HG03439 (cell line): Measurements from ENCODE around the gene JOSD1.
A peak's percentile ranks its signal among the peaks of the same experiment; 100 is the strongest.

Experiments used
- ATAC-seq: cut with Tn5 transposase; IDR thresholded peaks from one replicate; pipeline ENCODE4 v1.9.1; 2021; ENCODE audit warnings: mild to moderate bottlenecking, moderate library complexity; ENCODE audit not compliant: unreplicated experiment

Gene JOSD1

GRCh38 chr22:38715852-38716251 is 15.1 kb upstream of the JOSD1 start:
- no peak for ATAC-seq

GRCh38 chr22:38715176-38715764 is 14.5 kb upstream of the JOSD1 start:
- no peak for ATAC-seq

- no peak for ATAC-seq
These were observed 13.2 kb upstream of the JOSD1 start for GRCh38 chr22:38713921-38714320.

DNA sequence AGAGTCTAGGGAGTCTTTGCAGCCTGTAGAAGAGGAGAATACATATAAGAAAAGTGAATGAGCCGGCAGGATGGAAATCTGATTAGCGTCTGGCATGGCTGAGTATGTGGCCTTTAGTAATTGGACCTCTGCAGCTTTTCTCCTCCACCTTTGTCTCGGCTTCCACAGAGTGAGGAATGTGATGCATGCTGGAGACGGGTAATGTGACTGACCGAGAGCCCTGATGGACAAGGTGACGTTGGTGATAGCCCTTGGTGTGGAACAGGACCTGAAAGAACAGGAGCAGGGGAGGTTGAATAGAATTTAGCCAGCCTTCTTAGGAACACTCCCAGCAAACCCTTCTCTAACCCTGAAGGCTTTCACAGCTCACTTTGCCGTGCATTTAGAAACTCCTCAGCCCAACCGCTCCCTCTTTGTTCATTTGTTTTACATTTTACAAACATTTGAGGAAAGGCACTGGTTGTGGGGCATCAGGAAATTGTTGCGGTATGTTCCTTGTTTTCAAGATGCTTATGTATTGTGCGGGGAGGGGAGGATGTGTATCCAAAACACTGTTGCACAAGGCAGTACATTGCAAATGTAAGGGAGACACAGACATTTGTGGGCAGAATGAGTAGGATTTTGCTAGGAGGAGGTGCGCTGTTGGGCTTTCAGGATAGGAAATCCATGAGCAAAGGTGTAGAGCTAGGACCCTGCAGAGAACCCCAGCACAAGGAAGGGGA is 11.9 kb upstream of the JOSD1 start:
- no peak for ATAC-seq

DNA sequence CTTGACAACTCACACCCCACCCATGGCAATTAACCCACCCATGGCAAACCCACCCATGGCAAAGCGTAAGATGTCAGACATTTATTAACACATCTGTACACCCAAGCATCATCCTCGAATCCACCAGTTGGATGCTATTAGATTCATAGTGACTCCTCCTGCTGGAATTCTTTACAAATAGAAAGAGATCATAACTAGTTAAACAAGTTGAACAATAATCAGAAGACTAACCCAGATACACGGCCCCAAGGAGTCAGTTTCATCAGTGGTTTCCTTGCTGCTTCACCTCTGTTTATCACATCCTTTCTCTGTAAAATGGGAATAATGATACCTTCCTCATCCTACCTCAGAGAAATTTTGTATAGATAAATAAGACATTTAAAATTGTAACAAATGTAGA is 10.1 kb upstream of the JOSD1 start:
- no peak for ATAC-seq

DNA sequence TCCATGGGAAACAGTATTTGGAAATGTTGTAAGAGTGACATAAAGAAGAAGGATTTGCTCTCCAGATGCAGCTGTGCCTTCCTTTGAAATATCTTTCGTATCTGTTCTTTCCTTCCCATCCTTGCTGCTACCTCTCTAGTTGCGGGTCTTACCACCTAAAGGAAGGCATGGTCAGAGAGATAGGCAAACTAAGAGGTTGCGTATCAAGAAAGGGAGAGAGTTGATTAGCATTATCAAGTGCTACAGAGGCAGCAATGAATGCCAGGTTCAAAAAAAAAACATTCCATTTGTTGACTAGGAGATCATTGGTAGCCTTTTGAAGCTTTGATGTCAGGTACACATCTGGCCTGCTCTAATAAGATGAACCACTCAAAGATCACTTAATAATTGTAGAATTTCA is 9.6 kb upstream of the JOSD1 start:
- ATAC-seq, result no peak

DNA sequence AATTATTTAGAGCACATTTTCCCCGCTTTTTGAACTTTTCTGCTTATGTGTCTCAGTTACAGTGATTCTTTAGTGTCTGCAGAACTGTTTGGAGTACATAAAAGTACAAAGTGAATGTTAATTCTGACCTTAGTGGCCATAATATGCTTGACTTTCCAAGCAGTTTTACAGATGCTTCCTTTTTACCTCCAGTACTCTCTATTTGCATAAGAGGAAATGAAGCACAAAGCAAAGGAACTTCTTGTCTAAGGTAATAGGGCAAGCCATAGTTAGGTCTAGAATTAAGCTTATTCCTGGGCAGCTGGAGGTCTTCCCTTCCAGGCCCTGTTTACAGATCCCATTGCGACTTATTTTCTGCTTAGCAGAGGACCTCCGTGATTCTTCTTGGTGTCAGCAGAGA is 8.6 kb upstream of the JOSD1 start:
- ATAC-seq, result no peak

- ATAC-seq, result no peak
These were observed 7.2 kb upstream of the JOSD1 start for GRCh38 chr22:38707984-38708383.

GRCh38 chr22:38707346-38707745 is 6.6 kb upstream of the JOSD1 start:
- ATAC-seq, result no peak

DNA sequence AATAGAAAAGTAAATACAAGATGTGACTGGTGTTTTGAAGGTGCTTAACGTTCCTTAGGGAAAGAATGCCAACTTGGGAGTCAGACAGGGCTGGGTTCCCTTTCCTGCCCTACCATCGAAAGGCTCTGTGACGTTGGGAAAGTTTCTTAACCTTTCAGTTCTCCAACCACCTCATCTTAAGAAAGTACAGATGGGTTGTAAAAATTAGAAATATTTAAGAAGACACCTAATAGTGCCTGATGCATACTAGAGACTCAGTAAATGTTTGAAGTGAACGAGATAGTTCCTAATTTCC is 6.1 kb upstream of the JOSD1 start:
- ATAC-seq, result no peak

GRCh38 chr22:38706101-38706900 is 5.6 kb upstream of the JOSD1 start:
- ATAC-seq, result peak; percentile 4

DNA sequence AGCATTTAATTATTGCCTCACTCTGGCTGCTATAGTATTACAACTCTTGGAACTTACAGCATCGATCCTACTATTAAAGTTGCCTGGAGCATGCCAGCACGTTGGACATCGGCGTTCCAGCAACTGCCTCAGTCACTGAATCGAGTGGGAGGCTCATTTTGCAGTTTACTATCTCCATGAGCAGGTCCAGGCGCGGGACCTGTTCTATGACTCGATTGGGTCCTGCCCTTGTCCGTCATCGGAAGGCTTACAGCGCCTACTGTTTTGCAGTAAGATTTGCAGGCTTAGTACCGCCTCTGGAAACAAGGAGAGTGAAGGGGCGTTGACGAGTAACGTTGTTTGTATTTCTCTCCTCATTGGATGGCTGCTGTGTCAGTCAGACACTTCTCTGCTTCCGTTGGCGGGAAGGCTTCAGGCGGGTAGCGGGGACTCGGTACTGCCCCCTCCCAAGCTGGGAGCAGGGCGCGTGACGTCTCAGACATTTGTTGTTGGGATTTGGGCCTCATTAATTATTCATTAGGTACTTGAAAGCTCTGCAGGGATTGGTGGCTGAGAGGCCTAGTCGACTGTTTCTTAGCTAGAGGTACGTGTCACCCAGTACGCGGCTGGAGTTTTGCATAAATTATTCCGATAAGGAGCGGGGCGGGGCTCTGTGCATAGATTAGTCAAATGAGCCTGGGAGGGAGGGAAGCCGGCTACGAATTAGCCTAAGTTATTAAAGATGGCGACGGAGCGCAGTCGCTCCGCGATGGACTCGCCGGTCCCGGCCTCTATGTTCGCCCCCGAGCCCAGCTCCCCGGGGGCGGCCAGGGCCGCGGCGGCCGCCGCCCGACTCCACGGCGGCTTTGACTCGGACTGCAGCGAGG is 4.7 kb upstream of the JOSD1 start, which contains the start of gene GTPBP1:
Gene GTPBP1 (plus strand): TSS at position 710 of the 866 bp plus-strand sequence. CDS start 12 bp downstream, at position 722.
- ATAC-seq, result peak; percentile 72

DNA sequence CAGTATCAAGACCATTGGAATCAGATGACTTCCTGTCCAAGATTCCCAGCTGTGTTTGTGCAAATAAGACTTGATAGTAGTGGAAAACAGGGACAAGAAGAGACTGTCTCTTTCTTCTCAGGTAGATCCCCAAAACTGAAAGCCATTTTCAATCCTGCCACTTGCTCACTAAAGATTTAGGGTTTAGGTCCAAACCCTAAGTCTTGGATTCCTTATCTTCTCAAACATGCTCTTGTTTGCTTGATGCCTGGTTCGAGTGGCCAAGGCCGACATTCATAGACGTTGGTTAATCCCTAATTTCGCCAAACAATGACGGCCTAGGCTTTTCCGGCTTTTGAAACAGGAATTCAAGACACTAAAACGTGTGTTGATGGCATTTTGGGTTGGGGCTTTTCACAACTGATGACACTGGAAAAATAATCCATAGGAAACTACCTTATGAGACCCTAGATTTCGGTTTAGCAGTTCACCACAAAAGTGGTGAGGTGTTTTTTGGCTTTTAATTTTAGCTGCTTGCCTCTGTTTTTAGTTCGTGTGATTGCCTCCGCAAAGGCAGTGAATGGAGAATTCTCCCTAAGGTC is 4.0 kb upstream of the JOSD1 start:
- ATAC-seq, result no peak

- ATAC-seq, result no peak
These were observed 414 bp downstream of the JOSD1 start for GRCh38 chr22:38700270-38700788.

GRCh38 chr22:38699784-38700183 is 959 bp downstream of the JOSD1 start:
- ATAC-seq, result no peak

- ATAC-seq, result no peak
These were observed 1.6 kb downstream of the JOSD1 start for GRCh38 chr22:38699143-38699542.

DNA sequence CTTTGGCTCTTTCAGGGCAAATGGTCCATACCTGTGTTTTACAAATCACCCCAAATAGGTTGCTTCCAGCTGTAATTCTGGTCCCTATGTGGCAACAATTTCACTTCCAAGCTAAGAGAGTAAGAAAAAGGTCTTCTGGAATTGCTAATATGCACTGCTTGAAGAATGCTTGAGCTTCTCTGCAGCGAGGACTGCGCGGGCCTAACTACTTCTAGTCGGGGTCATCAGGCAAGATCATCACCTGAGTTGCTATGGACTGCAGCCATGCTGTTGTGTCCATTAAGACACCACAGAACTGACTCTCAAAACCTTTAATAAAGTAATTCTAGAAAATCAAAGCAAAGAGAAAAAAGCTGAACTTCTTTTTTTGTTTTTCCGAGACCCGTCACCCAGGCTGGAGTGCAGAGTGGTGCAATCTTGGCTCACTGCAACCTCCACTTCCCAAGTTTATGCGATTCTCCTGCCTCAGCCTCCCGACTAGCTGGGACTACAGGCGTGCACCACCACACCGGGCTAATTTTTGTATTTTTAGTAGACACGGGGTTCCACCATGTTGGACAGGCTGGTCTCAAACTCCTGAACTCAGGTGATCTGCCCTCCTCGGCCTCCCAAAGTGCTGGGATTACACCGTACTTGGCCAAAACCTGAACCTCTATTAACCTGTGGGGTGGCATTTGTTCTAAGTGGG is 2.2 kb downstream of the JOSD1 start:
- ATAC-seq, result no peak

GRCh38 chr22:38697425-38698089 is 3.2 kb downstream of the JOSD1 start:
- no peak for ATAC-seq

DNA sequence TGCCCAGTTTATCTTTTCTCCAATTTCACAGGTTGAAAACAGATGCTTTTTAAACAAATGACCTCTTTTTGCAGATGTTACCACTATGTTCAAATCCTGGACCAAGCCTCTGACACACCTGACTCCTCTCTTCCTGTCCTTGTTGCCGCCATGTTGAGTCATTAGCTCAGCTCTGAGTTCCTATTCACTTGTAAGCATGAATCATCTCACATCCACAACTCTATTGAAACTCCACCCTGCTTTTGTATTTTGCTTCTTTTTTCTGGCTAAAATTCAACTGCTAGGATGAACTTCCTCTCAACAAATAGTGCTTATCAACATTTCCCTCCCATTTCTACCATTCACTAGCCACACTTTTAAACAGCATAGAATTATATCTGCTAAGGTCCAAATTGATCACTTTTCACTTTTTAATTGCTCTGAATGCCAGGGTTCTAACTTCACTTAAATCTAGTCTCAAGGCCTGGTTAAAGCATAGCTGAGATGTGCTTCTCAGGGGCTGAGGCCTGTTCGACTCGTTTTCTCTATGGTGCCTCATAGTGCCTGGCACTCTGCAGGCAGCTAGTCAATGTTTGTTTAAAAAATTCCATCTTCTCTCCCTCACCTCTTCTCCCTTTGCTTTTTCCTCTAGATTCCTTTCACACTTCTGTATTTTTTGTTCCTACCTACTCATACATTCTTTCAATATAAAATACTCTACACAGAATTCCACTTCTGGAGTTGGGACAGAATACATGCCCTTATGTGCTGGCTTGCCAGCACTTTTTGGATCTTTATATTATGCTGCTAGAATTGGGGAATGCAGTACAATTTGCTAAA is 3.9 kb downstream of the JOSD1 start:
- ATAC-seq, result no peak
